Epithelial cell of esophagus (primary cell): ENCODE data around the gene ROPN1L.

Experiments used
- DNase-seq: peaks from one replicate; pipeline ENCODE4 v3.0.0; 2010; ENCODE audit warnings: low read depth
- H3K4me3 ChIP-seq: 2 replicates; pipeline ENCODE4 v1.5.1; 2011; ENCODE audit warnings: mild to moderate bottlenecking, low read length, control low read depth
- TF ChIP-seq, protein P1 (sequence below): IDR thresholded peaks from 2 replicates; pipeline ENCODE4 v1.5.1; 2011; ENCODE audit warnings: low read depth, mild to moderate bottlenecking, low read length, control low read depth, inconsistent platforms; ENCODE audit not compliant: insufficient read depth; ENCODE audit errors: missing control alignments

The ROPN1L gene

DNA sequence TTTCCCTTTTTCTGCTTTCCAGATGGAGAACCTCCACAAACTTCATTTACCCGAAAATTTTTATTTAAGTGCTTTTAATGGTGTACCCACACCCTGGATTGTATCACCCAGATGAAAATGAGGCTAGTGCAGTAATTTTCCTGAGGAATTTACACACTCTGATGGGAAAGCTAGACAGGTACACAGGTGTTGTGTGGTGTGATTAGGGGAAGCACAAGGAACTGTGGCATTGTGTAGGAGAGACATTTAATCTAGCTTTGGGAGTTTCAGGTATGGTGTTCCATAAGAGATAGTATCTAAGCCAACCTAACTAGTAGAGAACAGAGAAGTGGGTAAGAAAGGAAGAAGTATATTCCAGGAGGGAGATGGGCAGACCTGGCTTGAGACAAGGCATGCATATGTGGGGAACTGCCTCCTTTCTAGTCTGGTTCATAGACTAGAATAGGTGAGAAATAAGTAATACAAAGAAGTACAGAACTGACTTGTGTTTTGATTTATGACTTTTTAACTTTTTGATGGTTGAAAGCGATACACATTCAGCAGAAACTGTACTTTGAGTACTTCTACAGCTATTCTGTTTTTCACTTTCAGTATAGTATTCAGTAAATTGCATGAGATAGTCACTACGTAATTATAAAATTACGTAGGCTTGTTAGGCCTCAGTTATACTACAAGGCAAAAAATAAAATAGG is 22.9 kb upstream of the ROPN1L start:
- TF ChIP-seq, protein P1, sequence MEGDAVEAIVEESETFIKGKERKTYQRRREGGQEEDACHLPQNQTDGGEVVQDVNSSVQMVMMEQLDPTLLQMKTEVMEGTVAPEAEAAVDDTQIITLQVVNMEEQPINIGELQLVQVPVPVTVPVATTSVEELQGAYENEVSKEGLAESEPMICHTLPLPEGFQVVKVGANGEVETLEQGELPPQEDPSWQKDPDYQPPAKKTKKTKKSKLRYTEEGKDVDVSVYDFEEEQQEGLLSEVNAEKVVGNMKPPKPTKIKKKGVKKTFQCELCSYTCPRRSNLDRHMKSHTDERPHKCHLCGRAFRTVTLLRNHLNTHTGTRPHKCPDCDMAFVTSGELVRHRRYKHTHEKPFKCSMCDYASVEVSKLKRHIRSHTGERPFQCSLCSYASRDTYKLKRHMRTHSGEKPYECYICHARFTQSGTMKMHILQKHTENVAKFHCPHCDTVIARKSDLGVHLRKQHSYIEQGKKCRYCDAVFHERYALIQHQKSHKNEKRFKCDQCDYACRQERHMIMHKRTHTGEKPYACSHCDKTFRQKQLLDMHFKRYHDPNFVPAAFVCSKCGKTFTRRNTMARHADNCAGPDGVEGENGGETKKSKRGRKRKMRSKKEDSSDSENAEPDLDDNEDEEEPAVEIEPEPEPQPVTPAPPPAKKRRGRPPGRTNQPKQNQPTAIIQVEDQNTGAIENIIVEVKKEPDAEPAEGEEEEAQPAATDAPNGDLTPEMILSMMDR, result no peak
- no peak for DNase-seq
- no peak overlapping the region for H3K4me3 ChIP-seq

DNA sequence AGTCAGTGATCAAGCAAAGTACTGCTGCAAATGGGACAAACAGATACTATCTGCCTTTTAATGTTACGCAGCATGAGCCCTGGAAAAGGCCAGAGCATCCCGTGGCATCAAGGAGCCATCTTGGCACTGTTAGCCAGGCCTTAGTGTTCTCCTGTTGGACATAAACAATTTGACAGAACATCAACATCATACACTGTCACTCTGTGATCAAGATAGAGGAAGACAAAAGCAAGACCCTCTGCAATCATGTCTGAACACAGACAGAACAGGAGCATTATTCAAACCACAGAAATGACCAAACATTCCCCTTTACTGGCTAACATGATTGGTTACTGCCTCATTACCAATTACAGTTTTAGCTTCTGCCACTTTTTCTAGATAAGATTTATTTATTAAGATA is 21.2 kb upstream of the ROPN1L start:
- TF ChIP-seq, protein P1, result no peak
- no peak for DNase-seq
- no peak overlapping the region for H3K4me3 ChIP-seq

DNA sequence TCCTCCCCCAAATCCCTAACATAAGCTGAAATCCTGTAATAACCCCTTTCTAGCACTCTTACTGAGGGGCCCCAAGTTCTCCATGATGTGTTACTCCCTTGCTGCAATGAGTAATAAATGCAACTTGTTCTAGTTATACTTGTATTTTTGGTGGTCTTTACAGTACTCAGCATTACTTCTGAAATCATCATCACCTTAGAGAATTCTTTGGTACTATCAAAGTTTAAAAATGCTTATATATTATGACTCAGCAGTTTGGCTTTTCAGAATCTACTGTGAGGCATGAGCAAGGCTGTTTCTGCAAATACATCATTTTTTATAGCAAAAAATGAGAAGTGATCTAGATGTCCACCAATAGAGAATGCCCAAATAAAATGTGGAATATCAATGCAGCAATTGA is 20.7 kb upstream of the ROPN1L start:
- TF ChIP-seq, protein P1, result no peak
- H3K4me3 ChIP-seq, result no peak overlapping the region
- no peak for DNase-seq

DNA sequence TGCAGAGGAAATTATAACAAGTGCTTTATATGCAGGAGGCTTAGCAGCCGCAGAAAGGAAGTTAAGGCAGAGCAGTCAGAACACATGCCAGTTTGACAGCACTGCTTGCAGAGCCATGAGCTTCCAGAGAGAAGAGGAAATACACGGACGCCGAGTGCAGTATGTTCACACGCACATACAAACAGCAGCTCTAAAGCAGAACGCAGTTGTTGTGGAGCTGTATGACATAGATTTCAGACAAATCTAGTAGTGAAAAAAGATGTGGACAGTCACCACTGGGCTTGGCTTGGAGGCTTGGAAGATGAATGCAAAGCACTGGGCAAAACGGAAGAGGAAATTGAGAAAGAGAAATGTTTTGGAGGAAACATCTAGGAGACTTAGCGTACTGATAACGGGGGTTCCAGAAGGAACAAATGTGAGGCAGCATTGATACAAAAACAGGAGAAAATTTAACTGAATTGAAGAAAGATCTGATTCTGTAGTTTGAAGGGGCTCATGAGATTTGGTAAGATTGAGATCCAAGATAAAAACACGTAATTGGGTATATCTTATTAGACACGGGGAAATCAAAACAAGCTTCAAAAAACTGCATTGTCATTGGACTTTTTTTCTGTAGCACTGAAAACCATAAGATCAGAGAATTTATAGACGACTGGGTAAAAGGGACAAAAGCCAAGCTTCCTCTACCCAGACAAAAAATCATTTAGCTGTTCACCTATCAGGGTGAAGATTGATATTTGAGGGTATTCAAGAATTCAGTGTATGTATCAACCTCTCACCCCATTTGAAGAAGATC is 19.6 kb upstream of the ROPN1L start:
- TF ChIP-seq, protein P1, result no peak
- no peak for DNase-seq
- no peak overlapping the region for H3K4me3 ChIP-seq

DNA sequence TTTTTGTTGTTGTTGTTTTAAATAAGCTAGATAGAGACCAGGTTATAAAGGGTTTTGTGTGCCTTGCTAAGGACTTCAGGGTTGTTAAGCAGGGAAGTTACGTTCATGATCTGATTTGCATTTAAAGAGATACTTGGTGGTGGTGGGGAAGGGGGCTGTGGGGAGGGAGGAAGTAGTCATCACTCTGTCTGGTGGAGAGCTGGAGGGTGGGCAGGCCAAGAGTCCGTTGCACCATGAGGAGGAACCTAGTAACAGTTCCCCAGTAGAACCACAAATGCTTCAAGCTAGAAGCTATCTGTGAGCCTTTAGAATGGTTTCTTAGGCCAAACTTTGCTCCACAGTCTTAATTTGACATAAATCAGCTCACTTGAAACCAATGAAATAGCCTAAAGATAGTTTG is 18.7 kb upstream of the ROPN1L start:
- H3K4me3 ChIP-seq, result no peak overlapping the region
- DNase-seq, result no peak
- TF ChIP-seq, protein P1, result no peak

DNA sequence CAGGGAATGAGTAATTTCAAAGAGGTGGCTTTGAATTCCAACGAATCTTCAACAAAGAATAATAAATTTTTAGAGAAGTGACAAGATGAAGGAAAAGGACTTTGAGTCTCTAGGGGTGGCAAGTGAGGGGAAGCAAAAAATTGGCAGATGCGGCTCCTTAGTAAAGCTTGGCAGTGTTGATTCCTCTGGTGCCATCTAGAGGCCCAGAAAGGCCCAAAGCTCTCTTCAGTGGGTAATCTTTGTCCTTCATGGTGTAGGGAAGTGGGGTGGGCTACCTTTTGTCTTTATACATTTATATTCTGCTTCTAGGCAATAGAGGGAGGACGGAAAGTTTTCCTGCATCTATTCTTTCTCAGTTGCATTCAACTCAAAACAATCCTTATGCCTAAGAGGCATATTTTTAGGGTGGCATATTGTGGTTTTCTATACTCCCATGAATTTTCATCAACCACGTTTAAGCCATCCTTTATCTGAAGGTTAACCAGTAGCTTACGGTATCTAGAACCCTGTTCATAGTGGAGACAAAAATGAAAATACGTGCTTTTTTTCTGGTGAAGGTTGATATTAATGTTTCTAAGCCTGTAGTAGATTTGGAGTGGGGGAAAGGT is 17.5 kb upstream of the ROPN1L start:
- no peak overlapping the region for H3K4me3 ChIP-seq
- DNase-seq, result peak; percentile 22
- TF ChIP-seq, protein P1, result peak; percentile 58
